Measurements from ENCODE around the gene RABL6.
A peak's percentile ranks its signal among the peaks of the same experiment; 100 is the strongest.

DNA sequence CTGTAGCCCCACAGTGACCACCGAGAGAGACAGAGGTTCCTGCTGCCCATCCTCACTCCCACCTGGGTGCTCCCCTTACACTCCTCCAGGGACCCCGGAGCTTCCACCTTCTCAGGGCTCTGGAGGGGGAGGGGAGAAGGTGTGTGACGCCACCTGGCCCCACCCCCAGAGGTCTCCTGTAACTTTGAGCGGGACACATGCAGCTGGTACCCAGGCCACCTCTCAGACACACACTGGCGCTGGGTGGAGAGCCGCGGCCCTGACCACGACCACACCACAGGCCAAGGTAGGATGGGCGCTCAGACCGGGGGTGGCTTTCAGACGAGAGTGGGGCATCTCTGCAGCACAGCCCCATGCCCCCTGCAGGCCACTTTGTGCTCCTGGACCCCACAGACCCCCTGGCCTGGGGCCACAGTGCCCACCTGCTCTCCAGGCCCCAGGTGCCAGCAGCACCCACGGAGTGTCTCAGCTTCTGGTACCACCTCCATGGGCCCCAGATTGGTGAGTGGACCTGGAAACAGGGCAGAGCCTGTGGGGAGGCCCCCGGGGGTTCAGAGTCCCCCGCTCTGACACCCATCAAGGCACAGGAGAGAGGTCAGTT is 48.9 kb downstream of the RABL6 start:
- TF ChIP-seq, protein P1, sequence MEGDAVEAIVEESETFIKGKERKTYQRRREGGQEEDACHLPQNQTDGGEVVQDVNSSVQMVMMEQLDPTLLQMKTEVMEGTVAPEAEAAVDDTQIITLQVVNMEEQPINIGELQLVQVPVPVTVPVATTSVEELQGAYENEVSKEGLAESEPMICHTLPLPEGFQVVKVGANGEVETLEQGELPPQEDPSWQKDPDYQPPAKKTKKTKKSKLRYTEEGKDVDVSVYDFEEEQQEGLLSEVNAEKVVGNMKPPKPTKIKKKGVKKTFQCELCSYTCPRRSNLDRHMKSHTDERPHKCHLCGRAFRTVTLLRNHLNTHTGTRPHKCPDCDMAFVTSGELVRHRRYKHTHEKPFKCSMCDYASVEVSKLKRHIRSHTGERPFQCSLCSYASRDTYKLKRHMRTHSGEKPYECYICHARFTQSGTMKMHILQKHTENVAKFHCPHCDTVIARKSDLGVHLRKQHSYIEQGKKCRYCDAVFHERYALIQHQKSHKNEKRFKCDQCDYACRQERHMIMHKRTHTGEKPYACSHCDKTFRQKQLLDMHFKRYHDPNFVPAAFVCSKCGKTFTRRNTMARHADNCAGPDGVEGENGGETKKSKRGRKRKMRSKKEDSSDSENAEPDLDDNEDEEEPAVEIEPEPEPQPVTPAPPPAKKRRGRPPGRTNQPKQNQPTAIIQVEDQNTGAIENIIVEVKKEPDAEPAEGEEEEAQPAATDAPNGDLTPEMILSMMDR (IDR thresholded peaks at IDR 0.05): peak in 1 of 3 experiments; percentile 4
- no peak for TF ChIP-seq POLR2A (IDR thresholded peaks at IDR 0.05)
